ENCODE results near the gene NRN1. TPM values are rescaled to one million over a fixed set of nuclear protein-coding genes. Genes with fewer than 3 reads are reported as not detected.
"Not testable (repeated sequence)": the region's sequence is repeated elsewhere in the genome, so short reads cannot be mapped to it uniquely, and the experiment has no call there.

Gene NRN1
- total RNA-seq, 2 experiments from 2014 or later: not detected

- peaks cover 8% of the 10 kb centered on the region for H3K4me1 Mint-ChIP-seq (ENCODE audit: low read depth)
- H3K36me3 Mint-ChIP-seq (ENCODE audit: low read depth): no peaks in the 10 kb centered on the region
- H3K9me3 ChIP-seq (ENCODE audit: control insufficient read depth in 1 of 2, insufficient read depth in 1 of 2, low read length in 2 of 2): no peaks in the 10 kb centered on the region
- H3K27ac Mint-ChIP-seq: no peak overlapping the region
- no peak for ATAC-seq (ENCODE audit: poor library complexity)
- H3K9me3 Mint-ChIP-seq: peaks cover 4% of the 10 kb centered on the region
- H3K27me3 ChIP-seq (ENCODE audit: control insufficient read depth in 1 of 2, insufficient read depth in 2 of 2, low read length in 2 of 2): no peaks in the 10 kb centered on the region
- ChIA-PET POLR2A (no interaction called here), CTCF (no interaction called here)
- TF ChIP-seq, protein P1, sequence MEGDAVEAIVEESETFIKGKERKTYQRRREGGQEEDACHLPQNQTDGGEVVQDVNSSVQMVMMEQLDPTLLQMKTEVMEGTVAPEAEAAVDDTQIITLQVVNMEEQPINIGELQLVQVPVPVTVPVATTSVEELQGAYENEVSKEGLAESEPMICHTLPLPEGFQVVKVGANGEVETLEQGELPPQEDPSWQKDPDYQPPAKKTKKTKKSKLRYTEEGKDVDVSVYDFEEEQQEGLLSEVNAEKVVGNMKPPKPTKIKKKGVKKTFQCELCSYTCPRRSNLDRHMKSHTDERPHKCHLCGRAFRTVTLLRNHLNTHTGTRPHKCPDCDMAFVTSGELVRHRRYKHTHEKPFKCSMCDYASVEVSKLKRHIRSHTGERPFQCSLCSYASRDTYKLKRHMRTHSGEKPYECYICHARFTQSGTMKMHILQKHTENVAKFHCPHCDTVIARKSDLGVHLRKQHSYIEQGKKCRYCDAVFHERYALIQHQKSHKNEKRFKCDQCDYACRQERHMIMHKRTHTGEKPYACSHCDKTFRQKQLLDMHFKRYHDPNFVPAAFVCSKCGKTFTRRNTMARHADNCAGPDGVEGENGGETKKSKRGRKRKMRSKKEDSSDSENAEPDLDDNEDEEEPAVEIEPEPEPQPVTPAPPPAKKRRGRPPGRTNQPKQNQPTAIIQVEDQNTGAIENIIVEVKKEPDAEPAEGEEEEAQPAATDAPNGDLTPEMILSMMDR (IDR thresholded peaks at IDR 0.05): no peak
- H3K36me3 ChIP-seq (ENCODE audit: insufficient read depth, low read length): no peaks in the 10 kb centered on the region
- intact Hi-C loops (cut with DNase I, micrococcal nuclease): no loop called here
- no peak overlapping the region for H3K27ac ChIP-seq (ENCODE audit: low read depth in 1 of 2, low read length in 2 of 2)
- no peak overlapping the region for H3K4me3 ChIP-seq (ENCODE audit: low read length)
- DNase-seq: no peak
- peaks cover 17% of the 10 kb centered on the region for H3K27me3 Mint-ChIP-seq
- H3K4me1 ChIP-seq (ENCODE audit: insufficient read depth, low read length): no peaks in the 10 kb centered on the region
- no peak overlapping the region for H3K4me3 Mint-ChIP-seq
These were observed 29.9 kb downstream of the NRN1 start for GRCh38 chr6:5976811-5977210.

- Mint-ChIP-seq H3K4me1 (ENCODE audit: low read depth) (peaks cover 5% of the 10 kb centered on the region), H3K4me3 (no peak overlapping the region), H3K36me3 (ENCODE audit: low read depth) (no peaks in the 10 kb centered on the region), H3K9me3 (no peaks in the 10 kb centered on the region), H3K27ac (no peak overlapping the region), H3K27me3 (peaks cover 13% of the 10 kb centered on the region)
- intact Hi-C loops (cut with DNase I, micrococcal nuclease): no loop called here
- ATAC-seq (ENCODE audit: poor library complexity) (no peak), DNase-seq (no peak)
- Histone ChIP-seq H3K27ac (ENCODE audit: low read depth in 1 of 2, low read length in 2 of 2) (no peak overlapping the region), H3K27me3 (ENCODE audit: control insufficient read depth in 1 of 2, insufficient read depth in 2 of 2, low read length in 2 of 2) (peaks cover 0 to 2% of the 10 kb centered on the region in 2 experiments), H3K4me3 (ENCODE audit: low read length) (no peak overlapping the region), H3K36me3 (ENCODE audit: insufficient read depth, low read length) (no peaks in the 10 kb centered on the region), H3K4me1 (ENCODE audit: insufficient read depth, low read length) (peaks cover 4% of the 10 kb centered on the region), H3K9me3 (ENCODE audit: control insufficient read depth in 1 of 2, insufficient read depth in 1 of 2, low read length in 2 of 2) (no peaks in the 10 kb centered on the region)
- ChIA-PET POLR2A (no interaction called here), CTCF (no interaction called here)
- TF ChIP-seq, protein P1 (IDR thresholded peaks at IDR 0.05): no peak
These were observed 37.6 kb downstream of the NRN1 start for GRCh38 chr6:5968817-5969734.

DNA sequence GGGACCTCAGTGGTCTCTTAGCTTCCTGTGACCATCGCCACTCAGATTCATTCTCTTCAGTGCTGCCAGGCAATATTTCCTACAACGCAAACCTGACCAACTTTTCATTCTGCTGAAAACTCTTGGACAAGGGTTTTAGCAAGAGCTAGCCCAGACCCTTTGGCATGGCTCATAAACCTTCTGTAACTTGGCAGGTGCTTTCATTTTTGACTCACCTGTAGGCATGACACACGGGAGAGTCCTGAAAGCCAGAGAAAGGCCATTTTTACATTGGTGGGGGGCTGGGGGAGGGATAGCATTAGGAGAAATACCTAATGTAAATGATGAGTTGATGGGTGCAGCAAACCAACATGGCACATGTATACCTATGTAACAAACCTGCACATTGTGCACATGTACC is 38.7 kb downstream of the NRN1 start:
- H3K27ac ChIP-seq (ENCODE audit: low read depth in 1 of 2, low read length in 2 of 2); H3K27ac Mint-ChIP-seq; H3K4me1 Mint-ChIP-seq (ENCODE audit: low read depth); CTCF ChIA-PET; H3K36me3 ChIP-seq (ENCODE audit: insufficient read depth, low read length); H3K36me3 Mint-ChIP-seq (ENCODE audit: low read depth); H3K4me1 ChIP-seq (ENCODE audit: insufficient read depth, low read length); H3K4me3 Mint-ChIP-seq; POLR2A ChIA-PET; H3K4me3 ChIP-seq (ENCODE audit: low read length); H3K27me3 ChIP-seq (ENCODE audit: control insufficient read depth in 1 of 2, insufficient read depth in 2 of 2, low read length in 2 of 2); intact Hi-C loops (cut with DNase I, micrococcal nuclease); DNase-seq; H3K9me3 ChIP-seq (ENCODE audit: control insufficient read depth in 1 of 2, insufficient read depth in 1 of 2, low read length in 2 of 2); H3K9me3 Mint-ChIP-seq; ATAC-seq (ENCODE audit: poor library complexity): not testable (repeated sequence)
- peaks cover 18% of the 10 kb centered on the region for H3K27me3 Mint-ChIP-seq
